SK-N-SH (cell line): ENCODE results near the gene PDZD2. TPM values are rescaled to one million over a fixed set of nuclear protein-coding genes. Genes with fewer than 3 reads are reported as not detected.
A peak's percentile ranks its signal among the peaks of the same experiment; 100 is the strongest.

Experiments used
- CTCF ChIA-PET: fragments of 300-600, 350-600 bp; formaldehyde crosslinking; extraction: SDS; loops from one replicate; lab custom pipeline; 2021; lab: Yijun Ruan, JAX
- POLR2A ChIA-PET: fragments of 350-600 bp; sonication (Branson Sonifier 250); formaldehyde crosslinking; extraction: SDS; loops from one replicate; lab custom pipeline; 2020; ENCODE audit warnings: antibody characterized with exemption, inconsistent platforms; lab: Yijun Ruan, JAX
- DNase-seq: peaks from one replicate; pipeline ENCODE4 v3.0.0; 2012
- H2AFZ ChIP-seq: fragments of 200-600 bp; sonication (generic); 2 replicates; pipeline ENCODE4 v1.8.1; 2016; ENCODE audit warnings: antibody characterized with exemption, mild to moderate bottlenecking, low read depth
- H3F3A ChIP-seq: fragments of 200-600 bp; sonication (generic); replicated peaks from 2 replicates; pipeline ENCODE3; 2016; ENCODE audit warnings: antibody characterized with exemption, mild to moderate bottlenecking; ENCODE audit not compliant: insufficient read depth
- H3K27ac ChIP-seq, 2 experiments: fragments of 200-500 bp in 1 of 2; fragments of 200-600 bp in 1 of 2; sonication (Bioruptor generic) in 1 of 2; sonication (generic), shearing (Covaris generic) in 1 of 2; 2 replicates each; pipeline versions ENCODE4 v1.5.1 to v1.6.1; 2014 to 2016; ENCODE audit warnings: low read depth in 2 of 2, inconsistent platforms in 1 of 2, low read length in 1 of 2, mild to moderate bottlenecking in 1 of 2, mixed read lengths in 1 of 2
- H3K27me3 ChIP-seq: fragments of 200-600 bp; sonication (generic), shearing (Covaris generic); 2 replicates; pipeline ENCODE4 v1.6.1; 2016; ENCODE audit warnings: mixed run types; ENCODE audit not compliant: insufficient read depth
- H3K36me3 ChIP-seq, 2 experiments: fragments of 200-500 bp in 1 of 2; fragments of 200-600 bp in 1 of 2; sonication (Bioruptor generic) in 1 of 2; sonication (generic) in 1 of 2; replicated peaks in 1 of 2; 2 replicates each; pipeline versions ENCODE3 to v1.5.1; 2014 to 2016; ENCODE audit warnings: low read length in 1 of 2, mild to moderate bottlenecking in 1 of 2; ENCODE audit not compliant: insufficient read depth in 2 of 2, control insufficient read depth in 1 of 2
- H3K4me1 ChIP-seq, 2 experiments: fragments of 200-500 bp in 1 of 2; fragments of 200-600 bp in 1 of 2; sonication (Bioruptor generic) in 1 of 2; sonication (generic), shearing (Covaris generic) in 1 of 2; 2 replicates each; pipeline versions ENCODE4 v1.5.1 to v1.6.1; 2014 to 2016; ENCODE audit warnings: low read depth in 1 of 2, low read length in 1 of 2, mixed run types in 1 of 2; ENCODE audit not compliant: insufficient read depth in 2 of 2, control insufficient read depth in 1 of 2
- H3K4me2 ChIP-seq: fragments of 200-600 bp; sonication (generic), shearing (Covaris generic); 2 replicates; pipeline ENCODE4 v1.6.1; 2017; ENCODE audit warnings: mixed run types
- H3K4me3 ChIP-seq, 2 experiments: fragments of 200-500 bp in 1 of 2; fragments of 200-600 bp in 1 of 2; sonication (Bioruptor generic) in 1 of 2; sonication (generic), shearing (Covaris generic) in 1 of 2; 2 replicates each; pipeline versions ENCODE4 v1.5.1 to v1.8.1; 2014 to 2016; ENCODE audit warnings: low read depth in 2 of 2, inconsistent platforms in 1 of 2, low read length in 1 of 2, mild to moderate bottlenecking in 1 of 2, mixed read lengths in 1 of 2, moderate library complexity in 1 of 2
- H3K79me2 ChIP-seq: fragments of 200-600 bp; sonication (generic); 2 replicates; pipeline ENCODE4 v1.8.1; 2017; ENCODE audit warnings: mild to moderate bottlenecking; ENCODE audit not compliant: insufficient read depth
- H3K9ac ChIP-seq: fragments of 200-600 bp; sonication (generic); 2 replicates; pipeline ENCODE4 v1.6.1; 2017; ENCODE audit warnings: mixed run types
- H3K9me2 ChIP-seq: fragments of 200-600 bp; sonication (generic); 2 replicates; pipeline ENCODE4 v1.6.1; 2017; ENCODE audit warnings: mixed run types
- H3K9me3 ChIP-seq: fragments of 200-600 bp; sonication (generic); 2 replicates; pipeline ENCODE4 v1.6.1; 2017; ENCODE audit warnings: mixed run types, mild to moderate bottlenecking, moderate library complexity
- H4K20me1 ChIP-seq: fragments of 200-600 bp; sonication (generic); 2 replicates; pipeline ENCODE4 v1.6.1; 2017; ENCODE audit warnings: mild to moderate bottlenecking, mixed run types; ENCODE audit not compliant: insufficient read depth
- FOSL2 ChIP-seq: IDR thresholded peaks from 2 replicates; pipeline ENCODE4 v1.4.0; 2012; ENCODE audit warnings: low read depth, mild to moderate bottlenecking, moderate library complexity, borderline replicate concordance
- FOXJ3 ChIP-seq: sonication (generic); formaldehyde crosslinking; IDR thresholded peaks from 2 replicates; pipeline ENCODE4 v1.5.1; 2020; ENCODE audit warnings: mild to moderate bottlenecking, missing genetic modification reagents
- FOXM1 ChIP-seq: IDR thresholded peaks from 2 replicates; pipeline ENCODE4 v1.4.0; 2012; ENCODE audit warnings: low read depth, mild to moderate bottlenecking
- GATA2 ChIP-seq: sonication (generic); formaldehyde crosslinking; IDR thresholded peaks from 2 replicates; pipeline ENCODE4 v1.5.0; 2020; ENCODE audit warnings: mild to moderate bottlenecking, missing genetic modification reagents
- MEF2A ChIP-seq: IDR thresholded peaks from 2 replicates; pipeline ENCODE4 v1.4.0; 2012; ENCODE audit warnings: low read depth, borderline replicate concordance
- NFIC ChIP-seq: IDR thresholded peaks from 2 replicates; pipeline ENCODE4 v1.4.0; 2012; ENCODE audit warnings: borderline replicate concordance
- POLR2AphosphoS5 ChIP-seq: IDR thresholded peaks from 2 replicates; pipeline ENCODE4 v1.6.1; 2012; ENCODE audit warnings: low read depth, low read length
- RAD21 ChIP-seq: IDR thresholded peaks from 2 replicates; pipeline ENCODE4 v1.6.1; 2012; ENCODE audit warnings: mild to moderate bottlenecking, low read length
- RFX5 ChIP-seq: IDR thresholded peaks from 2 replicates; pipeline ENCODE4 v1.6.1; 2012; ENCODE audit warnings: mild to moderate bottlenecking, improper control_type of control experiment, low read length
- SIN3A ChIP-seq: IDR thresholded peaks from 2 replicates; pipeline ENCODE4 v1.6.1; 2012; ENCODE audit warnings: low read depth, mild to moderate bottlenecking, low read length, moderate library complexity, borderline replicate concordance
- TCF12 ChIP-seq: IDR thresholded peaks from 2 replicates; pipeline ENCODE4 v1.4.0; 2012
- WGBS: methylation state at CpG from one replicate; pipeline ENCODE4 v1.1.6; 2017; ENCODE audit warnings: low lambda C conversion rate; 5-methylcytosine and 5-hydroxymethylcytosine counted together
- polyA plus RNA-seq, 3 experiments: library from polyadenylated mRNA; depleted of rRNA; stranded (reverse); fragments of >200 nt; gene quantifications; 2 replicates each; pipeline ENCODE4 v1.2.3, GENCODE V29; 2012
- TF ChIP-seq, protein P1 (sequence below): fragments of 150-350 bp; IDR thresholded peaks from 2 replicates; pipeline ENCODE4 v1.6.1; 2017; ENCODE audit warnings: antibody characterized with exemption, low read length, low read depth, borderline replicate concordance
- TF ChIP-seq, protein P2 (sequence below): IDR thresholded peaks from 2 replicates; pipeline ENCODE4 v1.6.1; 2012; ENCODE audit warnings: mild to moderate bottlenecking, low read depth, low read length, moderate library complexity
- TF ChIP-seq, protein P3 (sequence below): fragments of 200-600 bp; sonication (generic); IDR thresholded peaks from 2 replicates; pipeline ENCODE4 v1.6.1; 2017; ENCODE audit warnings: antibody characterized with exemption, mild to moderate bottlenecking, moderate library complexity
- TF ChIP-seq, protein P4 (sequence below): IDR thresholded peaks from 2 replicates; pipeline ENCODE4 v1.4.0; 2012; ENCODE audit warnings: low read depth, borderline replicate concordance
- TF ChIP-seq, protein P5 (sequence below): IDR thresholded peaks from 2 replicates; pipeline ENCODE4; 2012

PDZD2 gene
- polyA plus RNA-seq, 1 of the 3 experiments (the other 2 are of a cell fraction), result 0.13 TPM

DNA sequence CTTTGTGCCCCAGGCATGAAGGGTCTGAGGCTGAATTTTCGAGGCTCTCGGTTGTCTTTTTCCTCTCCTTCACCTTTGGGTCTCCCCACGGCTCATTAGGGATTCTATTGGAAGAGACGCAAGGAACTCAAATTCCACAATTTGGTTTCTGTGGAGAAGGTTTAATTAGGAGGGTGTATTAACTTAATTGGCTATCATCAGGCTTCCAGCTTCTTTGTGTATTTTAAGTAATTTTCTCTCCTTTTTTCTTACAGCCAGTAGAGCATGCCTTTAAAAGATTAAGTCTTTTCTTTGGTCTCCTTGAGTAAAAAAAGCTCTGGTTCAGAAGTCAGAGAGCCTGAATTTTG, 115.4 kb downstream of the PDZD2 start:
- DNase-seq, result no peak
- no peak overlapping the region for H3K4me3 ChIP-seq
- POLR2A ChIA-PET, result no interaction called here
- 24% methylated on average over 4 of the region's 4 CpGs for WGBS
- no peak overlapping the region for H2AFZ ChIP-seq
- H4K20me1 ChIP-seq, result no peaks in the 10 kb centered on the region
- H3K4me1 ChIP-seq, result peaks cover 0 to 41% of the 10 kb centered on the region in 2 experiments; a peak in 1 of 4 replicates
- CTCF ChIA-PET, result interaction anchor here (1.7 to 1.8 kb wide), 2 partner anchors 11 to 115 kb away, joined by 4 to 7 read pairs; partner anchors contain the start of gene PDZD2
- no peaks in the 10 kb centered on the region for H3K36me3 ChIP-seq
- H3K9ac ChIP-seq, result no peak overlapping the region
- no peaks in the 10 kb centered on the region for H3K9me2 ChIP-seq
- H3F3A ChIP-seq, result no peaks in the 10 kb centered on the region
- H3K4me2 ChIP-seq, result no peak overlapping the region
- TF ChIP-seq GATA2 (CRISPR knock-in tag), result no peak
- TF ChIP-seq FOXM1, result no peak
- TF ChIP-seq TCF12, result no peak
- TF ChIP-seq MEF2A, result no peak
- no peaks in the 10 kb centered on the region for H3K9me3 ChIP-seq
- no peaks in the 10 kb centered on the region for H3K79me2 ChIP-seq
- no peaks in the 10 kb centered on the region for H3K27me3 ChIP-seq
- peak overlapping the region in 1 of 2 experiments; percentile 64; a peak in 1 of 4 replicates for H3K27ac ChIP-seq

DNA sequence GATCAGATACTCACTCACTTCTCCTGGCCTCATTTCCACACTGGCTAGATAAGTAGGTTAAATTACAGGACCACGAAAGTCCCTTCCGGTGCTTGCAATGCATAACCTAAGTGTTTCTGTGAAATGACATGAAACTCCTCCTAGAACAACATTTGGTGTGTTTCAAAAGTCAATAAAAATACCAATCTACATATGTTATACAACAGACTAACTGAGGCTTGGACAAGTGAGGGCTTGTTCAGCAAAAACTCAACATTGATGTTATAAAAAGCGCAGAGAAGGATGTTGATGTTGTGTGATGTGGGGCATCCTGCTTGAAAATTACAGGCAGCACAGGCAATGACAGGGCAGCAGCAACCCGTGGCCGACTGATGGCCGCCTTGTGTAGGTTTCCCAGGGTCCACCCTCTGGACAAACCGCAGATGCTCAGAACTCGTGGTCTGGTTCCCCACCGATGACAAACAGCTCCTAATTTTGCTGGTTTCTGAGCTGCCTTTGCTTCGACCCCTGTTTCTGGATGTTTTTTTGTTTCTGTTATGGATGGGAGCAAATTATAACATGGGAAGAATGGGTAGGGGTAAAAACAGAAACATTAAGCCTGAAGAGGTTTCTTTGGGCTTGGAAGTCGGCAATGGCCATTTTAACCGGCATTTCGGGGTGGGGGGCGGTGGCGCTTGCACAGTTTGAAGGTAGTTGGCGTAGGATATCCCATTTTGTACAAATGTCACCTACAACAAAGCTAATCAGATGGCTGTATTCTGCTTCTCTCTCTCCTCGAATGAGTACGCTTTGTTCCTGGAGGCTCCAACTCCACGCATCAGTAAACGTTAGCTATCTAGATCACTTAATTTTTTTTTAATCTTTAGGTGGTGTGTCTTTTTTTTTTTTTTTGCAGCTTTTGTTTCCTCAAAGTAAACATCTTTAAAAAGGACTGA, 116.1 kb downstream of the PDZD2 start:
- Histone ChIP-seq H4K20me1 (no peaks in the 10 kb centered on the region), H3K9me2 (no peaks in the 10 kb centered on the region), H3K4me2 (no peak overlapping the region), H3K79me2 (no peaks in the 10 kb centered on the region), H3K4me3 (no peak overlapping the region), H3K36me3 (no peaks in the 10 kb centered on the region), H3K27me3 (no peaks in the 10 kb centered on the region), H3K27ac (peak overlapping the region in 1 of 2 experiments; percentile 64; a peak in 2 of 4 replicates), H3F3A (no peaks in the 10 kb centered on the region), H3K9ac (no peak overlapping the region), H2AFZ (no peak overlapping the region), H3K4me1 (peaks cover 0 to 45% of the 10 kb centered on the region in 2 experiments; a peak in 1 of 4 replicates), H3K9me3 (no peaks in the 10 kb centered on the region)
- ChIA-PET POLR2A (no interaction called here), CTCF (interaction anchor here (1.0 to 1.8 kb wide), 4 partner anchors 11 to 116 kb away, joined by 3 to 7 read pairs (median 4); partner anchors contain the start of gene PDZD2)
- WGBS, result 43% methylated on average over 18 of the region's 20 CpGs
- no peak for DNase-seq
- TF ChIP-seq FOSL2, result no peak
- TF ChIP-seq, protein P1, sequence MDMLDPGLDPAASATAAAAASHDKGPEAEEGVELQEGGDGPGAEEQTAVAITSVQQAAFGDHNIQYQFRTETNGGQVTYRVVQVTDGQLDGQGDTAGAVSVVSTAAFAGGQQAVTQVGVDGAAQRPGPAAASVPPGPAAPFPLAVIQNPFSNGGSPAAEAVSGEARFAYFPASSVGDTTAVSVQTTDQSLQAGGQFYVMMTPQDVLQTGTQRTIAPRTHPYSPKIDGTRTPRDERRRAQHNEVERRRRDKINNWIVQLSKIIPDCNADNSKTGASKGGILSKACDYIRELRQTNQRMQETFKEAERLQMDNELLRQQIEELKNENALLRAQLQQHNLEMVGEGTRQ, result no peak
- TF ChIP-seq TCF12, result no peak
- TF ChIP-seq RFX5, result no peak
- TF ChIP-seq, protein P2, sequence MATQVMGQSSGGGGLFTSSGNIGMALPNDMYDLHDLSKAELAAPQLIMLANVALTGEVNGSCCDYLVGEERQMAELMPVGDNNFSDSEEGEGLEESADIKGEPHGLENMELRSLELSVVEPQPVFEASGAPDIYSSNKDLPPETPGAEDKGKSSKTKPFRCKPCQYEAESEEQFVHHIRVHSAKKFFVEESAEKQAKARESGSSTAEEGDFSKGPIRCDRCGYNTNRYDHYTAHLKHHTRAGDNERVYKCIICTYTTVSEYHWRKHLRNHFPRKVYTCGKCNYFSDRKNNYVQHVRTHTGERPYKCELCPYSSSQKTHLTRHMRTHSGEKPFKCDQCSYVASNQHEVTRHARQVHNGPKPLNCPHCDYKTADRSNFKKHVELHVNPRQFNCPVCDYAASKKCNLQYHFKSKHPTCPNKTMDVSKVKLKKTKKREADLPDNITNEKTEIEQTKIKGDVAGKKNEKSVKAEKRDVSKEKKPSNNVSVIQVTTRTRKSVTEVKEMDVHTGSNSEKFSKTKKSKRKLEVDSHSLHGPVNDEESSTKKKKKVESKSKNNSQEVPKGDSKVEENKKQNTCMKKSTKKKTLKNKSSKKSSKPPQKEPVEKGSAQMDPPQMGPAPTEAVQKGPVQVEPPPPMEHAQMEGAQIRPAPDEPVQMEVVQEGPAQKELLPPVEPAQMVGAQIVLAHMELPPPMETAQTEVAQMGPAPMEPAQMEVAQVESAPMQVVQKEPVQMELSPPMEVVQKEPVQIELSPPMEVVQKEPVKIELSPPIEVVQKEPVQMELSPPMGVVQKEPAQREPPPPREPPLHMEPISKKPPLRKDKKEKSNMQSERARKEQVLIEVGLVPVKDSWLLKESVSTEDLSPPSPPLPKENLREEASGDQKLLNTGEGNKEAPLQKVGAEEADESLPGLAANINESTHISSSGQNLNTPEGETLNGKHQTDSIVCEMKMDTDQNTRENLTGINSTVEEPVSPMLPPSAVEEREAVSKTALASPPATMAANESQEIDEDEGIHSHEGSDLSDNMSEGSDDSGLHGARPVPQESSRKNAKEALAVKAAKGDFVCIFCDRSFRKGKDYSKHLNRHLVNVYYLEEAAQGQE, result no peak
- no peak for TF ChIP-seq FOXJ3 (CRISPR knock-in tag)
- TF ChIP-seq, protein P3, sequence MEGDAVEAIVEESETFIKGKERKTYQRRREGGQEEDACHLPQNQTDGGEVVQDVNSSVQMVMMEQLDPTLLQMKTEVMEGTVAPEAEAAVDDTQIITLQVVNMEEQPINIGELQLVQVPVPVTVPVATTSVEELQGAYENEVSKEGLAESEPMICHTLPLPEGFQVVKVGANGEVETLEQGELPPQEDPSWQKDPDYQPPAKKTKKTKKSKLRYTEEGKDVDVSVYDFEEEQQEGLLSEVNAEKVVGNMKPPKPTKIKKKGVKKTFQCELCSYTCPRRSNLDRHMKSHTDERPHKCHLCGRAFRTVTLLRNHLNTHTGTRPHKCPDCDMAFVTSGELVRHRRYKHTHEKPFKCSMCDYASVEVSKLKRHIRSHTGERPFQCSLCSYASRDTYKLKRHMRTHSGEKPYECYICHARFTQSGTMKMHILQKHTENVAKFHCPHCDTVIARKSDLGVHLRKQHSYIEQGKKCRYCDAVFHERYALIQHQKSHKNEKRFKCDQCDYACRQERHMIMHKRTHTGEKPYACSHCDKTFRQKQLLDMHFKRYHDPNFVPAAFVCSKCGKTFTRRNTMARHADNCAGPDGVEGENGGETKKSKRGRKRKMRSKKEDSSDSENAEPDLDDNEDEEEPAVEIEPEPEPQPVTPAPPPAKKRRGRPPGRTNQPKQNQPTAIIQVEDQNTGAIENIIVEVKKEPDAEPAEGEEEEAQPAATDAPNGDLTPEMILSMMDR, result no peak
- no peak for TF ChIP-seq SIN3A
- no peak for TF ChIP-seq RAD21
- no peak for TF ChIP-seq GATA2 (CRISPR knock-in tag)
- TF ChIP-seq, protein P4, sequence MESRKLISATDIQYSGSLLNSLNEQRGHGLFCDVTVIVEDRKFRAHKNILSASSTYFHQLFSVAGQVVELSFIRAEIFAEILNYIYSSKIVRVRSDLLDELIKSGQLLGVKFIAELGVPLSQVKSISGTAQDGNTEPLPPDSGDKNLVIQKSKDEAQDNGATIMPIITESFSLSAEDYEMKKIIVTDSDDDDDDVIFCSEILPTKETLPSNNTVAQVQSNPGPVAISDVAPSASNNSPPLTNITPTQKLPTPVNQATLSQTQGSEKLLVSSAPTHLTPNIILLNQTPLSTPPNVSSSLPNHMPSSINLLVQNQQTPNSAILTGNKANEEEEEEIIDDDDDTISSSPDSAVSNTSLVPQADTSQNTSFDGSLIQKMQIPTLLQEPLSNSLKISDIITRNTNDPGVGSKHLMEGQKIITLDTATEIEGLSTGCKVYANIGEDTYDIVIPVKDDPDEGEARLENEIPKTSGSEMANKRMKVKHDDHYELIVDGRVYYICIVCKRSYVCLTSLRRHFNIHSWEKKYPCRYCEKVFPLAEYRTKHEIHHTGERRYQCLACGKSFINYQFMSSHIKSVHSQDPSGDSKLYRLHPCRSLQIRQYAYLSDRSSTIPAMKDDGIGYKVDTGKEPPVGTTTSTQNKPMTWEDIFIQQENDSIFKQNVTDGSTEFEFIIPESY, result no peak
- TF ChIP-seq, protein P5, sequence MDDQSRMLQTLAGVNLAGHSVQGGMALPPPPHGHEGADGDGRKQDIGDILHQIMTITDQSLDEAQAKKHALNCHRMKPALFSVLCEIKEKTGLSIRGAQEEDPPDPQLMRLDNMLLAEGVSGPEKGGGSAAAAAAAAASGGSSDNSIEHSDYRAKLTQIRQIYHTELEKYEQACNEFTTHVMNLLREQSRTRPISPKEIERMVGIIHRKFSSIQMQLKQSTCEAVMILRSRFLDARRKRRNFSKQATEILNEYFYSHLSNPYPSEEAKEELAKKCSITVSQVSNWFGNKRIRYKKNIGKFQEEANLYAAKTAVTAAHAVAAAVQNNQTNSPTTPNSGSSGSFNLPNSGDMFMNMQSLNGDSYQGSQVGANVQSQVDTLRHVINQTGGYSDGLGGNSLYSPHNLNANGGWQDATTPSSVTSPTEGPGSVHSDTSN, result no peak
- no peak for TF ChIP-seq NFIC
- TF ChIP-seq POLR2AphosphoS5, result no peak
